ENCODE results near the gene VEPH1. TPM values are rescaled to one million over a fixed set of nuclear protein-coding genes. Genes with fewer than 3 reads are reported as not detected.

VEPH1 gene
- total RNA-seq (2014; rRNA removed; shearing (Covaris generic); ENCODE audit: low replicate concordance), result 79.0 and 127 TPM in 2 replicates

DNA sequence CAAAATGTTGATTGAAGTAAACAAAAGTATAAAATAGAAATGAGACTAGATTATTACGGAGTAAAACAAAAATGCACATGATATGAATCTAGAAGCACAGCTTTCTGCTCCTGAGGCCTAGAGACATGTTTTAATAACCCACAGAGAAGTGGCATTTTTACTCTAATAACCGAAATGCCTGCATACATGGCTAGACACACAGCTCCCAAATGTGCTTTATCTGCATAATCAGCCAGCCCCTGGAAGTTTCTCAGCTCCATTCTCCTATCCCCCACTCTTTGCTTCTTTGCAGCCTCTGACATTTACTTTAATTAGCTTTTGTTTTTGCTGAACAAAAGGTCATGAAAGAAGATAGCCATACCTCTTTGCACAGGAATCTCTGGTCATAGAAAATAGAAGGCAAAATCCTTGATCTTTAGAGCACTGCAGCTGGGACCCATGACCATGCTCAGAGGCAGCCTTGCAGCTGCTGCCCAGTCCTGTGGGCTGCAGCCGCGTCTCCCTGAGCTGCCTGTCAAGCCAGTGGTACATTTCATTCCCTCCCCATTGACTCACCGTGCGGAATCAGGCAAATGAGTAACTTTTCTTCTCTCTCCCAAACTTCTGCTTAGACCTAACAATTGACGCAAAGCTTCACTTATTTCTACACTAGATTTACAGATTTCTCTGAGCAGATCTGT is at the start of gene VEPH1:
Gene VEPH1, minus strand, starts transcription at position 501 of the 680 bp plus-strand sequence. CDS start 8,067 bp downstream, outside the sequence.
- in situ Hi-C loops (cut with HindIII; ENCODE audit: low pct_unique_long_range_greater_than_20kb, low sequenced_read_pairs), result no loop called here
- peak; percentile 85 for DNase-seq (ENCODE audit: low read depth)

DNA sequence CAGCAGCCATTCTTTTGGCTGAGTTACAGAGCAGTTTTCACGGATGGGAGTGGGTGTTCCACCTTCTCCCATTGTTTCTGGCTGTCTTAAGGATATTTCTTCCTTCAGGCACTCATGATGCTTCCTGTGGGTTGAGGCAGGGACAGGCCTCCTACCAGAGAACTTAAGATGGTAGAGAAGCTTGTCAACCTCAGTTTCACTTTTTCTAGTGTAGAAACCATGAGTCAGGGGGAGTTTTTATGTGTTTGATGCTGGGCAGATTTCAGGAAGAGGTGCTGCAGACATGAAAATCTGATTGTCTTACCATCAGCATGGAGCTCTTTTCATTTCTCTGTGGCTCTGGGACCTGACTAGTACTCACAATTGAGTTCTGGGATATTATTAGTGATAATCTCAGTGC is 48.7 kb upstream of the VEPH1 start:
- no peak for DNase-seq (ENCODE audit: low read depth)
- in situ Hi-C loops (cut with HindIII; ENCODE audit: low pct_unique_long_range_greater_than_20kb, low sequenced_read_pairs), result no loop called here

DNA sequence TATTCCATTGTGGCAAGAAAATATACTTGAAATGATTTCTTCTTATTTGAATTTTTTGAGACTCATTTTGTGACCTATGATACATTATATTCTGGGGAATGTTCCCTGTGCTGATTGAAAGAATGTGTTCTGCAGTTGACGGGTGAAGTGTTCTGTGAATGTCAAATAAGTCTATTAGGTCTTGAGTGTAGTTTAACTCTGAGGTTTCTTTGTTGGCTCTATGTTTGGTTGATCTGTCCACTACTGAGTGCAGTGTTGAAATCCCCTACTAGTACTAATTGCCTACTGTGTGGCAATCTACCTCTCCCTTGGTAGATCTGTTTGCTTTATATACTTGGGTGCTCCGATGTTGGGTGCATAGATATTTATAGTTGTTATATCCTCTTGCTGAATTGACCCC is 46.3 kb upstream of the VEPH1 start:
- DNase-seq (ENCODE audit: low read depth), result no peak
- in situ Hi-C loops (cut with HindIII; ENCODE audit: low pct_unique_long_range_greater_than_20kb, low sequenced_read_pairs), result no loop called here

DNA sequence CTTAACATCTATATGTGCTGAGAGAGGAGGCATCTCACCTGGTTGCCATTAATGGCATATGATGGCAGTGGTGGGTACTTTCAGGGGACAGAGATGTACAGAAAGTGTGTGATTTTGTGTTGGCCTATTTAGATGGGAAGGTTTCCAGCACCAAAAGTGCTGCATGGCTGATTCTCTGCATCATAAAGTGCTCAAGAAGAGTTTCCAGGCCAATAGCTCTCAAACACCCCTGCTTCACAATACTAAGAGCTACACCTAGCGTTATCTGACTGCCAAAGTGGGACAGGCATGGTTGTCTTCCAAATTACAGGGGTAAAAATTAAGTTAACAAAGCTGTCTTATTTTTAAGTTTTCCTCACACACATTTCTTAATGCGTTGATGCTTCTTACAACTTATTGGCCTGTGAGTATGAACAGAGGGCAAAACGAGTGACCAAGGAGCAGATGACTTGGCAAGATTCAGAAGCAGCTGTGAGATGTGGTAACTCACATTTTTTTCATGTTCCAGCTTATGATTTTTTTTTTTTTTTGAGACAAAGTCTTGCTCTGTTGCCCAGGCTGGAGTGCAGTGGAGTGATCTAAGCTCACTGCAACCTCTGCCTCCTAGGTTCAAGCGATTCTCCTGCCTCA is 41.4 kb upstream of the VEPH1 start:
- peak; percentile 81 for DNase-seq (ENCODE audit: low read depth)
- in situ Hi-C loops (cut with HindIII; ENCODE audit: low pct_unique_long_range_greater_than_20kb, low sequenced_read_pairs), result no loop called here

DNA sequence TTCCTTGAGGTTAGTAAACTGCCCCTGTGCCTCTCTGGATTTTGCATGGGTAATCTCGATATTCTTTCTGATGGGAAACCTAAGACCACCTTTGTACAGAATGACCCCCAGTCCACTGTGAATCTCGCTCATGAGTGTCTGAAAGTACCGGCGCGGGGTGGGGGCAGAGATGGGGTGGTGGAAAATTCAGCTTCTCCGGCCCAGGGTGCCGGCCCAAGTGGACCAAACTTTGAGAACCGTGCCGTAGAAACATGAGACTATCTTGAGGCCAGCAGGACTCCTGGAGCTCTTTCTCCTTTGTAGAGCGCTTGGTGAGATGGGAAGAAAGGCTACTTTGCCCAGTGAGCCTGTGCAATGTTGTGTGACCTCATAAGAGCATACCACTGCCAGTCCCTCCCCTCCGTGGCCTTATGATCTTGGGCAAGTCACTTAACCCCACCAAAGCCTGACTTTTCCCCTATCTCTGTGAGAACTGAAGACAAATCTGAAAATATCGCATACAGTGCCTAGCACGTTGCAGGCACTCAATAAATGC is 40.4 kb upstream of the VEPH1 start:
- in situ Hi-C loops (cut with HindIII; ENCODE audit: low pct_unique_long_range_greater_than_20kb, low sequenced_read_pairs), result no loop called here
- no peak for DNase-seq (ENCODE audit: low read depth)

DNA sequence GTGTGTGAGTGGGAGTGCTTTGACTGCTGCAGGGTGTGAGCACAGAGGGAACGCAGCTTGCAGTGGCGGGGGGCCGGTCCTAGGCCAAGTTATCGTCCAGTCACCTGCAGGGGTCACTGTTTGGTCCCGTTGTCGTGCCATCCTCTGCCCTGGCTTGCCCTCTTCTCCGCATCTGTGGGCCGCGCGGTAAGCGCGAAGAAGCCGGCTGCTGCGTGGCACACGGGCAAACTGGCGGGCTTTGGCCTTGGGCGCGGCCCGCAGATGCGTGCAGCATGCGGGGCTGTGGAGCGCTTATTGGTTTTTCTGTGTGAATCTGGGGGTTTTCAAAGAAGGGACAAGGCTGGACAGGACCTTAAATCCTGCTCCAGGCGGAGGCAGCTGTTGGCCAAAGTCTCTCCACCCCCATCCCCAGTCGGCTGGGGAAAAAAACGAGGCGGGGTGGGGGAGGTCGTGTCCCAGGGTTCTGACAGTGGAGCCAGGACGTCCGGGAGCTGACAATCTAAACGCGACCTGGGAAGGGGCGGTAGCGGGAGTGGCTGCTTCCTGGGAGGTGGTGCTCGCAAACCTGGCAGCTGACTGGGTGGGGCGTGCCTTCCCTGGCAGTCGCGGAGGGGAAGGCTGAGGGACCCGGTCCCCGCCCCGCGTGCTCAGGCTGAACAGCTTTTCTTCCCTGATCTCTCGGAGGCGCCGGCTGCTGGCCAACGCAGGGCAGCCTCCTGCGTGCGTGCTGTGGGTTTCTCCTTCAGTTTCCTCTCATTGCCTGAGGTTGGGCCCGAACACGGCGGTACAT is 39.7 kb upstream of the VEPH1 start:
- in situ Hi-C loops (cut with HindIII; ENCODE audit: low pct_unique_long_range_greater_than_20kb, low sequenced_read_pairs), result no loop called here
- DNase-seq (ENCODE audit: low read depth), result peak; percentile 91

DNA sequence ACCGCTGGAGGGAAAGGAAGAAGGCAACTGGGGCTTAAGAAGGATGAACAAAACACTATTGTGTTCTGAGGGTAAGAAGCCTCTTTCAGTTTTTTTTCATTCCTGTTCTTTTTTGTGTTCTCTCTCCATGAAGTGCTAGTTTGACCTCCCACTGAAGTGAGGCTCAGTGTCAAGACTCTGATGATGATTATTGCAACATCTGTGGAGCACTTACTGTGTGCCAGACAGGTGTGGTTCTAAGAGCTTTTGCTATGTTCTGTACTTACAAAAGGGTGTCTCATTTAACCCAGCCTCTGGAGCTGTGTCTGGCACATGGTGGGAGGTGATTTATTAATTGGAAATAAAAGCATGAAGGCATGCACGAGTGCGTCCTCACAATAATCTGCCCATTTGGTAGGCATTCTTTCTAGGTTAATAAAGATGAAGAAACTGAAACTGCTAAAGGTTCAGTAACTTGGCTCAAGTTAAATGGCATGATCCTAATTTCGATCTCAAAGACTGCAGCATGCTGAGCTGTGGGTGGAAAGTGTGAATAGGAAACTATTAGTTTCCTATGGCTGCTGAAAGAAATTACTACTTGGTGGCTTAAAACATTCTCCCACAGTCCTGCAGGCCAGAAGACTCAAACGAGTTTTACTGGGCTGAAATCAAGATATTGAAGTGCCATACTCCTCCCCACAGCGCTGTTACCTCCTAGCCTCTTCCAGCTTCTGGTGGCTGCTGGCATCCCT is 38.5 kb upstream of the VEPH1 start:
- DNase-seq (ENCODE audit: low read depth), result no peak
- in situ Hi-C loops (cut with HindIII; ENCODE audit: low pct_unique_long_range_greater_than_20kb, low sequenced_read_pairs), result no loop called here

DNA sequence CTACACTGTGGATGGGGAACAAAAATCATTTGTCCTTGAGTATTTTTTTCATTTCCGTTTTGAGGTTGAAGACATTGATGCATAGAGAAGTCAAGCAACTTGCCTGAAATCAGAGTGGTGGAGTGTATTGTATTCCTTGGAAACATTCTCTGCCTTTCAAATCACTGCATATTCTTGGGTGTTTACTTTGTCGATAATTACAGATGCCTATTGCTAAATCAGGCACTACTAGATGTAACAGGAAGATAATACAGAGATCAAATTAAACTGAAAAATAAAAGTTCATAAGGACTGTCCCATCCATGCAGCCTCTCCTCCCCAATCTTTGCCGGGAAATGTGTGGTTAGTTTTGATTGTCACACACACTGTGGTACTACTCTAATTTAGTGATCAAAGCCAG is 37.4 kb upstream of the VEPH1 start:
- DNase-seq (ENCODE audit: low read depth), result no peak
- in situ Hi-C loops (cut with HindIII; ENCODE audit: low pct_unique_long_range_greater_than_20kb, low sequenced_read_pairs), result no loop called here

DNA sequence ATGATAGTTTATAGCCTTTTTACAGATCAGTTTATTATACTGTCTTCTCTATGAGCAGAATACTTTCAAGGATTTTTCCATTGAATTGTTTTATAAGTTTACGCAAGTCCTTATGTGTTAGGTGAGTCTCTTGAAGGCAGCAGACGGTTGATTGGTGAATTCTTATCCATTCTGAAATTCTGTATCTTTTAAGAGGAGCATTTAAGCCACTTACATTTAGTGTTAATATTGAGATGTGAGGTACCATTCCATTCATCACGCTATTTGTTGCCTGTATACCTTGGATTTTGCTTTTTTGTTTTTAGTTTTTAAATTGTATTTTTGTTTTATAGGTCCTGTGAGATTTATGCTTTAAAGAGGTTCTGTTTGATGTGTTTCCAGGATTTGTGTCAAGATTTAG is 32.5 kb upstream of the VEPH1 start:
- in situ Hi-C loops (cut with HindIII; ENCODE audit: low pct_unique_long_range_greater_than_20kb, low sequenced_read_pairs), result no loop called here
- no peak for DNase-seq (ENCODE audit: low read depth)

DNA sequence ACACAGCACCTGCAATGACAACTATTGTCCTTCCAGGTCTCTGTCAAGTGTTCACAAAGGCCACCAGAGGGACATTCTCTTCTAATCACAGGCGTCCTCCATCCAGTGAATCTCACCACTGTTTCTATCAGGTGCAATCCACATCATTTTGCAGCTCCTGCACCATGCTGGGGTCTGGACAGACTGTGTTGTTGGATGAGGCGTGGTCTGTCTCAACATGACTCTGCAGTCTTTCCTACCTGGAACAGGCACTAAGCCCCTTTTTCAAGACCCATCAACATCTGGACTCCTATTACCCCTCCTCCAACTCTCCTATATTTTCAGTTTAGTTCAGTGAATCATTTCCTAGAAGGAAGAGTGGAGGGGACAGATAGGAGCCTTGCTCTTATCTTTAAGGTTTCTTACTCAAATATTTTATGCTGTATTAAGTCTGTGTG is 31.5 kb upstream of the VEPH1 start:
- in situ Hi-C loops (cut with HindIII; ENCODE audit: low pct_unique_long_range_greater_than_20kb, low sequenced_read_pairs), result no loop called here
- no peak for DNase-seq (ENCODE audit: low read depth)

DNA sequence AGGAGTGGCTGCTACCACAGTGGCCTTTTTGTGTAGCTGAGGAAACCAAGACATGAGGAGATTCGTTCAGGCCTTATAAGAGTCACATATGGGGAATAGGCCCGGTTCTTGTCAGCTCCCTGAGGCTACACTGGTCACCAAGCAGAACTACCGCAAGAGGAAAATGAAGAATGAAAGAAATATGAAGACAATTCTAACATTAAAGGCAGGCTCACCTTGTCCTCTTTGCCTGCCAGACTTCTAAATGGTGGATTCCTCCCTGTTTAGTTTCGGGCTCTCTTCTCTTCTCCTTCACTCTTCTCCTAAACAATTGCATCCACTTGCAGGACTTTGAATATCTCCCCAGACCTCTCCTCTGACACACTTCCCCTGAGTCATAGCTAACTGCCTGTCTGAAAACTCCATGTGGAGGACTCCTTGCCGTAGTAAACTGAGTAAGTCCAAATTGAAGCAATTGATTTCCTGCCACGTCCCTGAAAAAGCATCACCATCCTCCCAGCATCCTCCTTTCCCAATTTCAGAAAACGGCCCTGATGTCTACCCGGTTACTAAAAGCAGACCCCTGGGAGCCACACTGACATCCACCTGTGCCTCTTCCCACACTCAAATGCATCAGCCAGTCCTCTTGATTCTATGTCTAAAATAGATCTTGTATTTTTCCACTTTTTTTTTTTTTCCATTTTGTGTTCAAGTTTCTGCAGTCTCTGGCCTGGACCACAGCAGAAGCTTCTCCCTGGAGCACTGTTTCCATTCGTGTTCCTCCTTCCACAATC is 30.3 kb upstream of the VEPH1 start:
- no peak for DNase-seq (ENCODE audit: low read depth)
- in situ Hi-C loops (cut with HindIII; ENCODE audit: low pct_unique_long_range_greater_than_20kb, low sequenced_read_pairs), result no loop called here

DNA sequence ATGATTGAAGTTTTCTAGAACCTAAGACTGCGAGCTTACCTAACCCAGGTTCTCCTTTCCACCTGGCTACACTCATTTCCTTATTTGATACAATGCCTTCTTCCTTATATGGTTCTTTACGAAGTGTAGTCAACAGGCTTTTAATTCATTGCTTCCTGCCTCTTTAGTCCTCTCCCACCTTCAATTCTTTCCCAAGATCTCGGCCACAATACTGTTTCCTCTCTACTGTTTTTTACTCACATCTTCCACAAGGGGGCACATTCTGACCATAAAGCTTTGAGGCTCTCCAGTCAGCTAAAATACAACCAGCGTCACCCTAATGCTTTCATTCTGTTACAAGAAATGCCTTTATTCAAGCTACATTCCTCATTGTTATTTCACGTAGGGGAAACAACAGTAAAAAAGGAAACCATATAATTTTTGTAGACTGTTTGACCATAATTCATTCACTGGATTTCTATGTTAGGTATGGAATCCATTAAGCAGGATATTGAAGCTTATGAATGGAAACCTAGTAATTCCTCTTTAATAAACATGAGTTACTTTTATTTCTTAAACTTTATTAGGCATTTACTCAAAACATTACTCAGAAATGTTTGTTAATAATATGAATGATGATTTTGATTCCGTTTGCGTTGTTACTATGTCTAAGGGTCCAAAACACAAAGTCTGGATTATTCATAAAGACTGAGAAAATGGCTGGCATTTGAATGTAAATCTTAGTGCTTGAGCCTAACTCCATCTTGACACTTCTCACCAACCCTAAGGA is 29.5 kb upstream of the VEPH1 start:
- peak; percentile 82 for DNase-seq (ENCODE audit: low read depth)
- in situ Hi-C loops (cut with HindIII; ENCODE audit: low pct_unique_long_range_greater_than_20kb, low sequenced_read_pairs), result no loop called here

DNA sequence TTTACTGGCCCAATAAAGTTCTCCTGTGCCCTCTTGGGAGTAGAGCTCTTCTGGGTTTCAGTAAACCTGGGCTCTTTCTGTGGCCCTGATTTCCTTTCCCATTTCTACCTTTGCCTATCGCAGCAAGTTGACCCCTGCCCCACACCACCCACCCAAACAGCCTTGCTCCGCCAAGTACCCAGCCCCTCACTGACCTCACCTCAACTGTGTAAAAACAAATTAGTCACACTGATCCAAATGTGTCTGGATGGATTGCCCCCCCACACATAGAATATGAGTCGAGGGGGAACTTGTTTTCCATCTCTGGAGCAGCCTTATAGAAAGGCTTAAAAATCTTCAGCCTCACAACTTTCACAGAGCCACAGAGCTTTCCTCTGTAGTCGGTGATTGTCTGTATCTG is 28.6 kb upstream of the VEPH1 start:
- in situ Hi-C loops (cut with HindIII; ENCODE audit: low pct_unique_long_range_greater_than_20kb, low sequenced_read_pairs), result no loop called here
- no peak for DNase-seq (ENCODE audit: low read depth)

DNA sequence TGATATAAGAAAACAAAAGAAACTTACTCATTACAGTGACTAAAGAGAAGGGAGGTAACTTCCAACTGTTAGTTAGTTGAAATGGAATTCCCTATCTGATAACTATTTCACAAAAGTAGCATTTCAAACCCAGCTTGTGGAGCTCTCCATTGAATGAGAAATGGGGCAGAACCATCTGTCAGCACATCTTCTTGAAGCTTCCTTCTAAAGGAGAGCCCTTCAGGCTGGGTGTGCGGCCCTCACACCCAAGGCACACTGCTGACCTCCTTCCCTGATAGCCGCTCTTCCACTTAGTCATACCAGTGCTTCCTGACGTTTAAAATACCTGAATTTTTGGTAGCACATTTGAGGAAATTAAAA is 28.1 kb upstream of the VEPH1 start:
- DNase-seq (ENCODE audit: low read depth), result no peak
- in situ Hi-C loops (cut with HindIII; ENCODE audit: low pct_unique_long_range_greater_than_20kb, low sequenced_read_pairs), result no loop called here

DNA sequence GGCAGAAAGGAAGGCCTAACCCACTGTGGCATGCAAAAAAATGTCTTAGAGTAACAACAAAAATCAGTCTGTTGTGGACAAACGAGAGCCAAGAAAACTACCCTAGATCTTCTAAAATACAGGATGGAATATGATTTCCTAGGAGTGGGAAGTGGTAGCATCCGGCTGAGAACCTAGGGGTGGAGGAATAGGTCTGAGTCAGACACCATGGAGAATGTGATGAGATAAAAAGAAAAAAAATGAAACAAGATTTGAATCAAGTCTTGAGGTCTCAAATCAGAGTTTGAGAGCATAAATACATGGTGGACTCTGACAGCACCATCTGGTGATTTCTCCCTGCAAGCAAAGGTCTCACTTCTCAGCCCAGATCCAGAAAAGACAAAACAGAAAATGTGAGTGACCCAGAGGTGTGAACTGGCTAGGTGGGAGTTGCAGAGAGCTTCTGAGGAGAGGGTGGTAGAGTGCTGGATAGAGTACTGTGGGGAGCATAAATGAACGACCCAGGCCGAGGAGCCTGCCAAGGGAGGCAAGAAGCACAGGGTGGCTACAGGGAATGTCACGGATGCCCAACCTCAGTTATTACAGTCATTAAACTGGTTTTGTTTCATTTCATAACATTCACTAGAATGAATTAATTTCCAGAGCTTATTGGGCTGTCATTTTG is 27.6 kb upstream of the VEPH1 start:
- in situ Hi-C loops (cut with HindIII; ENCODE audit: low pct_unique_long_range_greater_than_20kb, low sequenced_read_pairs), result no loop called here
- no peak for DNase-seq (ENCODE audit: low read depth)

DNA sequence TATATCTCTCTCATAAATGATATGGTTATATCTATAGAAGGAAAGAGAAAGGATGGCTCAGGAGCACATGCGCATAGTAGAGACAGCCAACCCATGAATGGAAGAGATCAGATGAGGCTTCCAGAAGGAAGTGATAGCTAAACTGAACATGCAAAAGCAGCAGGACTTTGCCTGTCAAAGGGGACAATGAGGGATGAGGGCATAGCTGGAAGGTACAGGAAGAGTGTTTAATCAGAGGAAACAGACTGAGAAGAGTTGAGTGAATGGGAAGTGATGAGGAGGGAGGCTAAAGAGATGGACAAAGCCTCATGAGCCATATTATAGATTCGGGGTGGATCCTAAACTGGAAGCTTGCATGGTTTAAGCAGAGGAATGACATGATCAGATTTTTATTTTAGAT is 26.5 kb upstream of the VEPH1 start:
- no peak for DNase-seq (ENCODE audit: low read depth)
- in situ Hi-C loops (cut with HindIII; ENCODE audit: low pct_unique_long_range_greater_than_20kb, low sequenced_read_pairs), result no loop called here

DNA sequence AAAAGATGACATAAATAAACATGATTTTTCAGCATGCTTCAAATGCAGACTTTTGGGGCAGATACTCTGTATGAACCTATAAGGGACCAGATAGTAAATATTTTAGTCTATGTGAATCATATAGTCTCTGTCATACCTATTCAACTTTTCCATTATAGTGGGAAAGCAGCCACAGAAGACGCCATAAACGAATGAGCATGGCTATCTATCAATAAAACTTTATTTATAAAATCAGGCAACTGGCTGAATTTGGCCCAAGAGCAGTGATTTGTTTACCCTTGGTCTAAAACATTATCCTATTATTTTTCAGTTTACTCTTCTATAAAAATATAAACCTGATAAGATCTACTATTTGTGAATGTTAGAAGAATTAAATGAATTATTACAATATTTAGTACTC is 25.9 kb upstream of the VEPH1 start:
- in situ Hi-C loops (cut with HindIII; ENCODE audit: low pct_unique_long_range_greater_than_20kb, low sequenced_read_pairs), result no loop called here
- no peak for DNase-seq (ENCODE audit: low read depth)
